SK-N-SH (cell line): ENCODE measurements around the gene CDH12. TPM values are rescaled to one million over a fixed set of nuclear protein-coding genes. Genes with fewer than 3 reads are reported as not detected.

Source experiments
- CTCF ChIA-PET: fragments of 300-600, 350-600 bp; formaldehyde crosslinking; extraction: SDS; loops from one replicate; lab custom pipeline; 2021; lab: Yijun Ruan, JAX
- POLR2A ChIA-PET: fragments of 350-600 bp; sonication (Branson Sonifier 250); formaldehyde crosslinking; extraction: SDS; loops from one replicate; lab custom pipeline; 2020; ENCODE audit warnings: antibody characterized with exemption, inconsistent platforms; lab: Yijun Ruan, JAX
- DNase-seq: peaks from one replicate; pipeline ENCODE4 v3.0.0; 2012
- H2AFZ ChIP-seq: fragments of 200-600 bp; sonication (generic); 2 replicates; pipeline ENCODE4 v1.8.1; 2016; ENCODE audit warnings: antibody characterized with exemption, mild to moderate bottlenecking, low read depth
- H3F3A ChIP-seq: fragments of 200-600 bp; sonication (generic); replicated peaks from 2 replicates; pipeline ENCODE3; 2016; ENCODE audit warnings: antibody characterized with exemption, mild to moderate bottlenecking; ENCODE audit not compliant: insufficient read depth
- H3K27ac ChIP-seq, 2 experiments: fragments of 200-500 bp in 1 of 2; fragments of 200-600 bp in 1 of 2; sonication (Bioruptor generic) in 1 of 2; sonication (generic), shearing (Covaris generic) in 1 of 2; 2 replicates each; pipeline versions ENCODE4 v1.5.1 to v1.6.1; 2014 to 2016; ENCODE audit warnings: low read depth in 2 of 2, inconsistent platforms in 1 of 2, low read length in 1 of 2, mild to moderate bottlenecking in 1 of 2, mixed read lengths in 1 of 2
- H3K27me3 ChIP-seq: fragments of 200-600 bp; sonication (generic), shearing (Covaris generic); 2 replicates; pipeline ENCODE4 v1.6.1; 2016; ENCODE audit warnings: mixed run types; ENCODE audit not compliant: insufficient read depth
- H3K36me3 ChIP-seq, 2 experiments: fragments of 200-500 bp in 1 of 2; fragments of 200-600 bp in 1 of 2; sonication (Bioruptor generic) in 1 of 2; sonication (generic) in 1 of 2; replicated peaks in 1 of 2; 2 replicates each; pipeline versions ENCODE3 to v1.5.1; 2014 to 2016; ENCODE audit warnings: low read length in 1 of 2, mild to moderate bottlenecking in 1 of 2; ENCODE audit not compliant: insufficient read depth in 2 of 2, control insufficient read depth in 1 of 2
- H3K4me1 ChIP-seq, 2 experiments: fragments of 200-500 bp in 1 of 2; fragments of 200-600 bp in 1 of 2; sonication (Bioruptor generic) in 1 of 2; sonication (generic), shearing (Covaris generic) in 1 of 2; 2 replicates each; pipeline versions ENCODE4 v1.5.1 to v1.6.1; 2014 to 2016; ENCODE audit warnings: low read depth in 1 of 2, low read length in 1 of 2, mixed run types in 1 of 2; ENCODE audit not compliant: insufficient read depth in 2 of 2, control insufficient read depth in 1 of 2
- H3K4me2 ChIP-seq: fragments of 200-600 bp; sonication (generic), shearing (Covaris generic); 2 replicates; pipeline ENCODE4 v1.6.1; 2017; ENCODE audit warnings: mixed run types
- H3K4me3 ChIP-seq, 2 experiments: fragments of 200-500 bp in 1 of 2; fragments of 200-600 bp in 1 of 2; sonication (Bioruptor generic) in 1 of 2; sonication (generic), shearing (Covaris generic) in 1 of 2; 2 replicates each; pipeline versions ENCODE4 v1.5.1 to v1.8.1; 2014 to 2016; ENCODE audit warnings: low read depth in 2 of 2, inconsistent platforms in 1 of 2, low read length in 1 of 2, mild to moderate bottlenecking in 1 of 2, mixed read lengths in 1 of 2, moderate library complexity in 1 of 2
- H3K79me2 ChIP-seq: fragments of 200-600 bp; sonication (generic); 2 replicates; pipeline ENCODE4 v1.8.1; 2017; ENCODE audit warnings: mild to moderate bottlenecking; ENCODE audit not compliant: insufficient read depth
- H3K9ac ChIP-seq: fragments of 200-600 bp; sonication (generic); 2 replicates; pipeline ENCODE4 v1.6.1; 2017; ENCODE audit warnings: mixed run types
- H3K9me2 ChIP-seq: fragments of 200-600 bp; sonication (generic); 2 replicates; pipeline ENCODE4 v1.6.1; 2017; ENCODE audit warnings: mixed run types
- H3K9me3 ChIP-seq: fragments of 200-600 bp; sonication (generic); 2 replicates; pipeline ENCODE4 v1.6.1; 2017; ENCODE audit warnings: mixed run types, mild to moderate bottlenecking, moderate library complexity
- H4K20me1 ChIP-seq: fragments of 200-600 bp; sonication (generic); 2 replicates; pipeline ENCODE4 v1.6.1; 2017; ENCODE audit warnings: mild to moderate bottlenecking, mixed run types; ENCODE audit not compliant: insufficient read depth
- ELF1 ChIP-seq: IDR thresholded peaks from 2 replicates; pipeline ENCODE4 v1.4.0; 2012
- EZH2phosphoT487 ChIP-seq: fragments of 200-600 bp; sonication (generic); IDR thresholded peaks from 2 replicates; pipeline ENCODE4 v1.6.1; 2017; ENCODE audit warnings: low read depth, mixed run types, mild to moderate bottlenecking, antibody characterized with exemption, moderate library complexity, borderline replicate concordance
- GABPA ChIP-seq: IDR thresholded peaks from 2 replicates; pipeline ENCODE4 v1.4.0; 2012; ENCODE audit warnings: low read depth, mild to moderate bottlenecking
- GATA2 ChIP-seq: sonication (generic); formaldehyde crosslinking; IDR thresholded peaks from 2 replicates; pipeline ENCODE4 v1.5.0; 2020; ENCODE audit warnings: mild to moderate bottlenecking, missing genetic modification reagents
- NFIC ChIP-seq: IDR thresholded peaks from 2 replicates; pipeline ENCODE4 v1.4.0; 2012; ENCODE audit warnings: borderline replicate concordance
- RCOR1 ChIP-seq: fragments of 150-350 bp; IDR thresholded peaks from 2 replicates; pipeline ENCODE4 v1.6.1; 2017; ENCODE audit warnings: antibody characterized with exemption, low read length
- RXRA ChIP-seq: IDR thresholded peaks from 2 replicates; pipeline ENCODE4 v1.4.0; 2012; ENCODE audit warnings: low read depth, mild to moderate bottlenecking, borderline replicate concordance
- TEAD4 ChIP-seq: IDR thresholded peaks from 2 replicates; pipeline ENCODE4 v1.4.0; 2012; ENCODE audit warnings: mild to moderate bottlenecking, borderline replicate concordance; ENCODE audit not compliant: insufficient read depth
- WGBS: methylation state at CpG from one replicate; pipeline ENCODE4 v1.1.6; 2017; ENCODE audit warnings: low lambda C conversion rate; 5-methylcytosine and 5-hydroxymethylcytosine counted together
- polyA plus RNA-seq, 3 experiments: library from polyadenylated mRNA; depleted of rRNA; stranded (reverse); fragments of >200 nt; gene quantifications; 2 replicates each; pipeline ENCODE4 v1.2.3, GENCODE V29; 2012
- TF ChIP-seq, protein P1 (sequence below): IDR thresholded peaks from 2 replicates; pipeline ENCODE4; 2012
- TF ChIP-seq, protein P2 (sequence below): IDR thresholded peaks from 2 replicates; pipeline ENCODE4 v1.6.1; 2012; ENCODE audit warnings: mild to moderate bottlenecking, low read depth, low read length, moderate library complexity
- TF ChIP-seq, protein P3 (sequence below): fragments of 200-600 bp; sonication (generic); IDR thresholded peaks from 2 replicates; pipeline ENCODE4 v1.6.1; 2017; ENCODE audit warnings: antibody characterized with exemption, mild to moderate bottlenecking, moderate library complexity

The CDH12 gene
- polyA plus RNA-seq, 1 of the 3 experiments (the other 2 are of a cell fraction) = not detected

DNA sequence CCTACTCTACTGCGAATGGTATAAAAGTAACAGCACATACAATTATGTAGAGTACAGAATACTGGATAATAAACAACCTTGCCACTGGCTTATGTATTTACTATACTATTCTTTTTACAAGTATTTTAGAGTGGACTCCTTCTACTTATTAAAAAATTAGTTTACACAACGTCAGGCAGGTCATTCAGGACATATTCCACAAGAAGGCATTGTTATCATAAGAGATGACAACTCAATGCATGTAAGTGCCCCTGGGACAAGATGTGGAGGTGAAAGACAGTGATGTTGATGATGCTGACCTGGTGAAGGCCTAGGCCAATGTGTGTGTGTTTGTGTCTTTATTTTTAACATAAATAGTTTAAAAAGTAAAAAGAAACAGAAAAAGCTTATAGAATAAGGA lies 421.7 kb downstream of the CDH12 start:
- no peaks in the 10 kb centered on the region for H3K27me3 ChIP-seq
- ChIA-PET CTCF (no interaction called here), POLR2A (no interaction called here)
- H3K9me3 ChIP-seq = no peaks in the 10 kb centered on the region
- no peak overlapping the region for H2AFZ ChIP-seq
- WGBS = 6% methylated on average over 2 of the region's 2 CpGs
- H3K79me2 ChIP-seq = no peaks in the 10 kb centered on the region
- no peak for DNase-seq
- no peak overlapping the region for H3K4me3 ChIP-seq
- no peaks in the 10 kb centered on the region for H3K4me1 ChIP-seq
- no peaks in the 10 kb centered on the region for H3K36me3 ChIP-seq
- no peaks in the 10 kb centered on the region for H3K9me2 ChIP-seq
- no peak overlapping the region for H3K9ac ChIP-seq
- TF ChIP-seq, protein P1, sequence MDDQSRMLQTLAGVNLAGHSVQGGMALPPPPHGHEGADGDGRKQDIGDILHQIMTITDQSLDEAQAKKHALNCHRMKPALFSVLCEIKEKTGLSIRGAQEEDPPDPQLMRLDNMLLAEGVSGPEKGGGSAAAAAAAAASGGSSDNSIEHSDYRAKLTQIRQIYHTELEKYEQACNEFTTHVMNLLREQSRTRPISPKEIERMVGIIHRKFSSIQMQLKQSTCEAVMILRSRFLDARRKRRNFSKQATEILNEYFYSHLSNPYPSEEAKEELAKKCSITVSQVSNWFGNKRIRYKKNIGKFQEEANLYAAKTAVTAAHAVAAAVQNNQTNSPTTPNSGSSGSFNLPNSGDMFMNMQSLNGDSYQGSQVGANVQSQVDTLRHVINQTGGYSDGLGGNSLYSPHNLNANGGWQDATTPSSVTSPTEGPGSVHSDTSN = no peak
- no peak for TF ChIP-seq GABPA
- no peak for TF ChIP-seq RXRA
- no peak for TF ChIP-seq TEAD4
- no peak for TF ChIP-seq EZH2phosphoT487
- no peak for TF ChIP-seq NFIC
- TF ChIP-seq, protein P2, sequence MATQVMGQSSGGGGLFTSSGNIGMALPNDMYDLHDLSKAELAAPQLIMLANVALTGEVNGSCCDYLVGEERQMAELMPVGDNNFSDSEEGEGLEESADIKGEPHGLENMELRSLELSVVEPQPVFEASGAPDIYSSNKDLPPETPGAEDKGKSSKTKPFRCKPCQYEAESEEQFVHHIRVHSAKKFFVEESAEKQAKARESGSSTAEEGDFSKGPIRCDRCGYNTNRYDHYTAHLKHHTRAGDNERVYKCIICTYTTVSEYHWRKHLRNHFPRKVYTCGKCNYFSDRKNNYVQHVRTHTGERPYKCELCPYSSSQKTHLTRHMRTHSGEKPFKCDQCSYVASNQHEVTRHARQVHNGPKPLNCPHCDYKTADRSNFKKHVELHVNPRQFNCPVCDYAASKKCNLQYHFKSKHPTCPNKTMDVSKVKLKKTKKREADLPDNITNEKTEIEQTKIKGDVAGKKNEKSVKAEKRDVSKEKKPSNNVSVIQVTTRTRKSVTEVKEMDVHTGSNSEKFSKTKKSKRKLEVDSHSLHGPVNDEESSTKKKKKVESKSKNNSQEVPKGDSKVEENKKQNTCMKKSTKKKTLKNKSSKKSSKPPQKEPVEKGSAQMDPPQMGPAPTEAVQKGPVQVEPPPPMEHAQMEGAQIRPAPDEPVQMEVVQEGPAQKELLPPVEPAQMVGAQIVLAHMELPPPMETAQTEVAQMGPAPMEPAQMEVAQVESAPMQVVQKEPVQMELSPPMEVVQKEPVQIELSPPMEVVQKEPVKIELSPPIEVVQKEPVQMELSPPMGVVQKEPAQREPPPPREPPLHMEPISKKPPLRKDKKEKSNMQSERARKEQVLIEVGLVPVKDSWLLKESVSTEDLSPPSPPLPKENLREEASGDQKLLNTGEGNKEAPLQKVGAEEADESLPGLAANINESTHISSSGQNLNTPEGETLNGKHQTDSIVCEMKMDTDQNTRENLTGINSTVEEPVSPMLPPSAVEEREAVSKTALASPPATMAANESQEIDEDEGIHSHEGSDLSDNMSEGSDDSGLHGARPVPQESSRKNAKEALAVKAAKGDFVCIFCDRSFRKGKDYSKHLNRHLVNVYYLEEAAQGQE = no peak
- no peak for TF ChIP-seq RCOR1
- TF ChIP-seq, protein P3, sequence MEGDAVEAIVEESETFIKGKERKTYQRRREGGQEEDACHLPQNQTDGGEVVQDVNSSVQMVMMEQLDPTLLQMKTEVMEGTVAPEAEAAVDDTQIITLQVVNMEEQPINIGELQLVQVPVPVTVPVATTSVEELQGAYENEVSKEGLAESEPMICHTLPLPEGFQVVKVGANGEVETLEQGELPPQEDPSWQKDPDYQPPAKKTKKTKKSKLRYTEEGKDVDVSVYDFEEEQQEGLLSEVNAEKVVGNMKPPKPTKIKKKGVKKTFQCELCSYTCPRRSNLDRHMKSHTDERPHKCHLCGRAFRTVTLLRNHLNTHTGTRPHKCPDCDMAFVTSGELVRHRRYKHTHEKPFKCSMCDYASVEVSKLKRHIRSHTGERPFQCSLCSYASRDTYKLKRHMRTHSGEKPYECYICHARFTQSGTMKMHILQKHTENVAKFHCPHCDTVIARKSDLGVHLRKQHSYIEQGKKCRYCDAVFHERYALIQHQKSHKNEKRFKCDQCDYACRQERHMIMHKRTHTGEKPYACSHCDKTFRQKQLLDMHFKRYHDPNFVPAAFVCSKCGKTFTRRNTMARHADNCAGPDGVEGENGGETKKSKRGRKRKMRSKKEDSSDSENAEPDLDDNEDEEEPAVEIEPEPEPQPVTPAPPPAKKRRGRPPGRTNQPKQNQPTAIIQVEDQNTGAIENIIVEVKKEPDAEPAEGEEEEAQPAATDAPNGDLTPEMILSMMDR = no peak
- TF ChIP-seq ELF1 = no peak
- no peak for TF ChIP-seq GATA2 (CRISPR knock-in tag)
- H3K4me2 ChIP-seq = no peak overlapping the region
- no peaks in the 10 kb centered on the region for H3F3A ChIP-seq
- no peak overlapping the region for H3K27ac ChIP-seq
- no peaks in the 10 kb centered on the region for H4K20me1 ChIP-seq
